Thyroid gland (tissue), 4 donors: ENCODE results near the gene OTOA. TPM values are rescaled to one million over a fixed set of nuclear protein-coding genes. Genes with fewer than 3 reads are reported as not detected.

Source experiments
- DNase-seq, 2 donors: peaks; one replicate each; pipeline ENCODE4 v3.0.0-alpha.2; 2019
- H3K27ac ChIP-seq, 3 donors: fragments of 200-600 bp; sonication (generic); 1 replicate in 2 of 3; 2 replicates in 1 of 3; pipeline ENCODE4 v1.5.1; 2016 to 2019; ENCODE audit warnings: mild to moderate bottlenecking in 1 of 3, moderate library complexity in 1 of 3
- H3K27me3 ChIP-seq: fragments of 200-600 bp; sonication (generic); one replicate; pipeline ENCODE4 v1.5.1; 2019
- H3K36me3 ChIP-seq, 2 donors: fragments of 200-600 bp; sonication (generic); one replicate each; pipeline ENCODE4 v1.5.1; 2016 to 2019
- H3K4me1 ChIP-seq, 2 donors: fragments of 200-600 bp; sonication (generic); one replicate each; pipeline ENCODE4 v1.5.1; 2017 to 2019
- H3K4me3 ChIP-seq, 3 donors: fragments of 200-600 bp; sonication (generic); replicated peaks in 1 of 3; 1 replicate in 2 of 3; 2 replicates in 1 of 3; pipeline ENCODE4 v1.5.1; 2016; ENCODE audit warnings: mild to moderate bottlenecking in 1 of 3
- H3K9me3 ChIP-seq: fragments of 200-600 bp; sonication (generic); one replicate; pipeline ENCODE4 v1.5.1; 2017
- CTCF ChIP-seq, 6 experiments: fragments of 200-600 bp in 3 of 6; fragments of 450-650 bp in 3 of 6; sonication (generic) in 3 of 6; IDR thresholded peaks; one replicate each; pipeline ENCODE4 v1.5.1; 2016 to 2019; ENCODE audit warnings: antibody characterized with exemption in 6 of 6, mild to moderate bottlenecking in 2 of 6, inconsistent platforms in 1 of 6, moderate library complexity in 1 of 6
- POLR2A ChIP-seq, 2 donors: fragments of 450-650 bp; IDR thresholded peaks; one replicate each; pipeline ENCODE4 v1.6.1; 2017; ENCODE audit warnings: antibody characterized with exemption in 2 of 2, mild to moderate bottlenecking in 2 of 2, moderate library complexity in 1 of 2
- WGBS, 2 donors: methylation state at CpG; one replicate each; pipeline ENCODE4 v1.1.5; 2017; 5-methylcytosine and 5-hydroxymethylcytosine counted together
- intact Hi-C: fragments of 100-400 bp; cut with DNase I; formaldehyde crosslinking; loops from one replicate; pipeline ENCODE4 v1.15.1; 2023
- total RNA-seq, 4 donors: library from RNA; depleted of rRNA; stranded (reverse); fragments of >200 nt; gene quantifications; one replicate each; pipeline ENCODE4 v1.2.3, GENCODE V29; 2016

The OTOA gene
- total RNA-seq, 4 donors from 2014 or later, result 0.13 to 0.40 TPM; not detected in 2

GRCh38 chr16:21637032-21637968 is 26.5 kb upstream of the OTOA start:
- Histone ChIP-seq H3K9me3 (no peaks in the 10 kb centered on the region), H3K4me3 (no peak overlapping the region), H3K4me1 (no peaks in the 10 kb centered on the region), H3K36me3 (no peaks in the 10 kb centered on the region), H3K27me3 (no peaks in the 10 kb centered on the region), H3K27ac (no peak overlapping the region)
- intact Hi-C loops, result loop anchor here (5.0 kb wide), 1 partner anchor 40 kb away; the partner anchor contains the start of gene METTL9
- no peak for TF ChIP-seq CTCF (IDR thresholded peaks at IDR 0.05)
- no peak for TF ChIP-seq POLR2A (IDR thresholded peaks at IDR 0.05)
- 95% methylated on average over 21 to 36 of the region's 37 CpGs for WGBS, 2 donors
- DNase-seq, result no peak

- no peak for DNase-seq
- H3K4me3 ChIP-seq, result no peak overlapping the region
- H3K27ac ChIP-seq, result no peak overlapping the region
- no peaks in the 10 kb centered on the region for H3K36me3 ChIP-seq
- 75 to 79% methylated on average over 4 of the region's 4 CpGs for WGBS, 2 donors
- H3K4me1 ChIP-seq, result no peaks in the 10 kb centered on the region
- TF ChIP-seq CTCF (IDR thresholded peaks at IDR 0.05), result no peak
- no peak for TF ChIP-seq POLR2A (IDR thresholded peaks at IDR 0.05)
- intact Hi-C loops, result loop anchor here (5.0 kb wide), 1 partner anchor 41 kb away; the partner anchor contains the start of gene METTL9
- no peaks in the 10 kb centered on the region for H3K9me3 ChIP-seq
- H3K27me3 ChIP-seq, result no peaks in the 10 kb centered on the region
Measured at GRCh38 chr16:21638573-21638975, 25.2 kb upstream of the OTOA start.

- H3K36me3 ChIP-seq, result no peaks in the 10 kb centered on the region
- H3K4me3 ChIP-seq, result no peak overlapping the region
- no peak for DNase-seq
- no peak overlapping the region for H3K27ac ChIP-seq
- H3K9me3 ChIP-seq, result no peaks in the 10 kb centered on the region
- intact Hi-C loops, result loop anchor here (5.0 kb wide), 1 partner anchor 42 kb away; the partner anchor contains the start of gene METTL9
- no peak for TF ChIP-seq POLR2A (IDR thresholded peaks at IDR 0.05)
- TF ChIP-seq CTCF (IDR thresholded peaks at IDR 0.05), result no peak
- 94% methylated on average over 2 of the region's 2 CpGs for WGBS, 2 donors
- H3K4me1 ChIP-seq, result no peaks in the 10 kb centered on the region
- H3K27me3 ChIP-seq, result no peaks in the 10 kb centered on the region
Measured at GRCh38 chr16:21639493-21639892, 24.3 kb upstream of the OTOA start.

- Histone ChIP-seq H3K27me3 (no peaks in the 10 kb centered on the region), H3K4me3 (no peak overlapping the region), H3K36me3 (no peaks in the 10 kb centered on the region), H3K9me3 (no peaks in the 10 kb centered on the region), H3K4me1 (no peaks in the 10 kb centered on the region), H3K27ac (no peak overlapping the region)
- no peak for DNase-seq
- TF ChIP-seq CTCF (IDR thresholded peaks at IDR 0.05) (no peak), POLR2A (IDR thresholded peaks at IDR 0.05) (no peak)
- intact Hi-C loops, result loop anchor here (5.0 kb wide), 1 partner anchor 60 kb away; no protein-coding TSS in a partner anchor
- 81 to 86% methylated on average over 6 of the region's 6 CpGs for WGBS, 2 donors
Measured at GRCh38 chr16:21641916-21642315, 21.9 kb upstream of the OTOA start.

GRCh38 chr16:21642861-21643260 is 20.9 kb upstream of the OTOA start:
- H3K27me3 ChIP-seq, result no peaks in the 10 kb centered on the region
- H3K4me1 ChIP-seq, result no peaks in the 10 kb centered on the region
- no peaks in the 10 kb centered on the region for H3K36me3 ChIP-seq
- peak overlapping the region in 1 of 3 donors; percentile 3 for H3K27ac ChIP-seq
- DNase-seq, result no peak
- no peak overlapping the region for H3K4me3 ChIP-seq
- no peak for TF ChIP-seq CTCF (IDR thresholded peaks at IDR 0.05)
- H3K9me3 ChIP-seq, result no peaks in the 10 kb centered on the region
- intact Hi-C loops, result loop anchor here (5.0 kb wide), 1 partner anchor 61 kb away; no protein-coding TSS in a partner anchor
- WGBS, 2 donors, result 82 to 86% methylated on average over 7 of the region's 7 CpGs
